GM10266 (cell line): ENCODE data around the gene TMEM39B.

Experiments used
- DNase-seq: peaks from one replicate; pipeline ENCODE4 v3.0.0; 2012; ENCODE audit errors: extremely low spot score
- CTCF ChIP-seq: IDR thresholded peaks from 2 replicates; pipeline ENCODE4 v1.5.1; 2012; ENCODE audit warnings: mild to moderate bottlenecking, low read depth; ENCODE audit not compliant: control insufficient read depth, insufficient read depth; ENCODE audit errors: missing control alignments

The TMEM39B gene

GRCh38 chr1:32100807-32101708 lies 28.3 kb downstream of the TMEM39B start:
- DNase-seq = no peak
- no peak for TF ChIP-seq CTCF

- no peak for DNase-seq
- no peak for TF ChIP-seq CTCF
Measured at GRCh38 chr1:32104127-32104526, 31.4 kb downstream of the TMEM39B start.

GRCh38 chr1:32105338-32105737 lies 32.6 kb downstream of the TMEM39B start:
- no peak for DNase-seq
- TF ChIP-seq CTCF = no peak

- no peak for DNase-seq
- no peak for TF ChIP-seq CTCF
Measured at GRCh38 chr1:32106663-32107275, 34.0 kb downstream of the TMEM39B start.

GRCh38 chr1:32107742-32108661 lies 35.3 kb downstream of the TMEM39B start, which contains the start of gene KPNA6:
KPNA6 (plus strand) TSS chr1:32108056; CDS start chr1:32108131, 75 bp downstream.
- no peak for TF ChIP-seq CTCF
- DNase-seq = peak; percentile 77

- no peak for TF ChIP-seq CTCF
- DNase-seq = no peak
Measured at GRCh38 chr1:32111040-32111623, 38.4 kb downstream of the TMEM39B start.
